HG02759 (cell line): ENCODE results near the gene EFNA5.

Source experiments
- ATAC-seq: cut with Tn5 transposase; IDR thresholded peaks from one replicate; pipeline ENCODE4 v1.9.1; 2021; ENCODE audit warnings: mild to moderate bottlenecking, moderate library complexity; ENCODE audit not compliant: unreplicated experiment

Gene EFNA5

GRCh38 chr5:107646418-107646817 is 24.3 kb downstream of the EFNA5 start:
- no peak for ATAC-seq

GRCh38 chr5:107640568-107640967 is 30.2 kb downstream of the EFNA5 start:
- ATAC-seq = no peak

GRCh38 chr5:107639990-107640389 is 30.7 kb downstream of the EFNA5 start:
- ATAC-seq = no peak

GRCh38 chr5:107636555-107636954 is 34.2 kb downstream of the EFNA5 start:
- no peak for ATAC-seq

GRCh38 chr5:107636068-107636467 is 34.7 kb downstream of the EFNA5 start:
- no peak for ATAC-seq

- no peak for ATAC-seq
Measured at GRCh38 chr5:107634981-107635848, 35.5 kb downstream of the EFNA5 start.

GRCh38 chr5:107633171-107633901 is 37.4 kb downstream of the EFNA5 start:
- ATAC-seq = no peak

- ATAC-seq = peak; percentile 54
Measured at GRCh38 chr5:107631805-107632362, 38.9 kb downstream of the EFNA5 start.

- ATAC-seq = no peak
Measured at GRCh38 chr5:107630184-107630583, 40.6 kb downstream of the EFNA5 start.

GRCh38 chr5:107624235-107624634 is 46.5 kb downstream of the EFNA5 start:
- no peak for ATAC-seq

- ATAC-seq = no peak
Measured at GRCh38 chr5:107621089-107621488, 49.6 kb downstream of the EFNA5 start.

GRCh38 chr5:107619781-107620180 is 51.0 kb downstream of the EFNA5 start:
- no peak for ATAC-seq

GRCh38 chr5:107618242-107618641 is 52.5 kb downstream of the EFNA5 start:
- no peak for ATAC-seq

GRCh38 chr5:107617052-107617451 is 53.7 kb downstream of the EFNA5 start:
- no peak for ATAC-seq

- ATAC-seq = no peak
Measured at GRCh38 chr5:107616213-107616612, 54.5 kb downstream of the EFNA5 start.

GRCh38 chr5:107615299-107615817 is 55.4 kb downstream of the EFNA5 start:
- ATAC-seq = no peak

- ATAC-seq = no peak
Measured at GRCh38 chr5:107612541-107612940, 58.2 kb downstream of the EFNA5 start.

GRCh38 chr5:107610798-107611197 is 59.9 kb downstream of the EFNA5 start:
- ATAC-seq = no peak

- ATAC-seq = no peak
Measured at GRCh38 chr5:107607671-107608345, 62.9 kb downstream of the EFNA5 start.

GRCh38 chr5:107607196-107607595 is 63.5 kb downstream of the EFNA5 start:
- ATAC-seq = no peak

GRCh38 chr5:107605596-107606125 is 65.1 kb downstream of the EFNA5 start:
- ATAC-seq = no peak
